B cell (primary cell): ENCODE results near the gene SLC19A3.
"Not testable (repeated sequence)": the region's sequence is repeated elsewhere in the genome, so short reads cannot be mapped to it uniquely, and the experiment has no call there.

Experiments
- CTCF ChIP-seq: fragments of 200-600 bp; IDR thresholded peaks from one replicate; pipeline ENCODE4 v1.8.0; 2022; ENCODE audit warnings: antibody characterized with exemption, mild to moderate bottlenecking
- EZH2 ChIP-seq: IDR thresholded peaks from 2 replicates; pipeline ENCODE4 v1.6.1; 2012; ENCODE audit warnings: borderline replicate concordance, low read depth, mild to moderate bottlenecking, moderate library complexity, low read length; ENCODE audit not compliant: insufficient read depth, poor library complexity, severe bottlenecking

GRCh38 chr2:227673620-227674019, 44.2 kb downstream of the SLC19A3 start:
- not testable (repeated sequence) for TF ChIP-seq CTCF, EZH2
